AG09309 (cell line): ENCODE results near the gene LGI4.

ENCODE experiments used
- DNase-seq: peaks from one replicate; pipeline ENCODE4 v3.0.0-alpha.2; 2010; ENCODE audit warnings: low read depth
- H3K4me3 ChIP-seq: 2 replicates; pipeline ENCODE4 v1.5.1; 2011; ENCODE audit warnings: mild to moderate bottlenecking, low read depth, low read length, moderate library complexity; ENCODE audit not compliant: control insufficient read depth
- CTCF ChIP-seq: IDR thresholded peaks from 2 replicates; pipeline ENCODE4 v1.5.1; 2011; ENCODE audit warnings: mild to moderate bottlenecking, low read depth, low read length, inconsistent platforms; ENCODE audit not compliant: insufficient read depth, control insufficient read depth; ENCODE audit errors: missing control alignments

LGI4 gene

GRCh38 chr19:35114353-35115176 is 20.3 kb downstream of the LGI4 start:
- DNase-seq, result no peak
- TF ChIP-seq CTCF, result peak; percentile 98
- no peak overlapping the region for H3K4me3 ChIP-seq

- no peak for TF ChIP-seq CTCF
- no peak for DNase-seq
- H3K4me3 ChIP-seq, result no peak overlapping the region
Observed at GRCh38 chr19:35112995-35113688, 21.7 kb downstream of the LGI4 start.

GRCh38 chr19:35110974-35111373 is 23.9 kb downstream of the LGI4 start:
- no peak overlapping the region for H3K4me3 ChIP-seq
- no peak for TF ChIP-seq CTCF
- no peak for DNase-seq

- H3K4me3 ChIP-seq, result no peak overlapping the region
- no peak for DNase-seq
- TF ChIP-seq CTCF, result no peak
Observed at GRCh38 chr19:35109395-35110112, 25.3 kb downstream of the LGI4 start.

- TF ChIP-seq CTCF, result no peak
- no peak for DNase-seq
- H3K4me3 ChIP-seq, result no peak overlapping the region
Observed at GRCh38 chr19:35108730-35109129, 26.1 kb downstream of the LGI4 start.

GRCh38 chr19:35107545-35107944 is 27.3 kb downstream of the LGI4 start:
- TF ChIP-seq CTCF, result no peak
- no peak for DNase-seq
- H3K4me3 ChIP-seq, result no peak overlapping the region
